Measurements from ENCODE around the gene C11orf58.

- TF ChIP-seq, protein P1, sequence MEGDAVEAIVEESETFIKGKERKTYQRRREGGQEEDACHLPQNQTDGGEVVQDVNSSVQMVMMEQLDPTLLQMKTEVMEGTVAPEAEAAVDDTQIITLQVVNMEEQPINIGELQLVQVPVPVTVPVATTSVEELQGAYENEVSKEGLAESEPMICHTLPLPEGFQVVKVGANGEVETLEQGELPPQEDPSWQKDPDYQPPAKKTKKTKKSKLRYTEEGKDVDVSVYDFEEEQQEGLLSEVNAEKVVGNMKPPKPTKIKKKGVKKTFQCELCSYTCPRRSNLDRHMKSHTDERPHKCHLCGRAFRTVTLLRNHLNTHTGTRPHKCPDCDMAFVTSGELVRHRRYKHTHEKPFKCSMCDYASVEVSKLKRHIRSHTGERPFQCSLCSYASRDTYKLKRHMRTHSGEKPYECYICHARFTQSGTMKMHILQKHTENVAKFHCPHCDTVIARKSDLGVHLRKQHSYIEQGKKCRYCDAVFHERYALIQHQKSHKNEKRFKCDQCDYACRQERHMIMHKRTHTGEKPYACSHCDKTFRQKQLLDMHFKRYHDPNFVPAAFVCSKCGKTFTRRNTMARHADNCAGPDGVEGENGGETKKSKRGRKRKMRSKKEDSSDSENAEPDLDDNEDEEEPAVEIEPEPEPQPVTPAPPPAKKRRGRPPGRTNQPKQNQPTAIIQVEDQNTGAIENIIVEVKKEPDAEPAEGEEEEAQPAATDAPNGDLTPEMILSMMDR (IDR thresholded peaks at IDR 0.05): no peak
- TF ChIP-seq EP300 (IDR thresholded peaks at IDR 0.05; ENCODE audit: low read depth) (no peak), POLR2AphosphoS5 (IDR thresholded peaks at IDR 0.05) (no peak), POLR2A (IDR thresholded peaks at IDR 0.05) (no peak)
Observed at GRCh38 chr11:16779436-16779835, 41.0 kb downstream of the C11orf58 start.

Data from transverse colon (tissue), 4 donors.